ENCODE results near the gene MKRN3.

DNA sequence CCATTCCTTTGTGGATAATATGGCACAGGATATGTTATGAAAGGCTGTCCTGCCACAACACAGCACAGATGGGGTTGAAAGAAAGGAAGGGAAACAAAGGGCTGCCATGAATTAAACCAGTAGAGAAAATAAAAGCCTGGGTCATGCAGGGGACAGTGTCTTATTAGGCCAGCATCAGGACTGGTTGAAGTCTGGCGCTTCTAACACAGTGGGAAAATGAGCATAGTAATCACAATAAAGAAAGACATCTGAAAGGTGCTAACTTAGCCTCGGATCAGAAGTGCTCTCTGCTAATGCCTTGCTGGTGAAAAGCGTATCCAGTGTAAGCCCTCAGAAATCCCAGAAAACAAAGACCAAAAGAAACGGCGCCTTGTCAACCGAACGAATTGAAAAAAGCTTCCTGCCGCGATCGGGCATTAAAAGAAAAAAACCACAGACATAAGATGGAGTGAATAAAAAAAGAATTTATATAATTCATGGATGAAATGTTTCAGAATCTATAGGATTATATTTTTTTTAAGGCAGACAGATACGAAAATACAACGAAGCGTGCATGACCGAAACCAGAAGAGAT is 566 bp upstream of the MKRN3 start:
- TF ChIP-seq, protein P1, sequence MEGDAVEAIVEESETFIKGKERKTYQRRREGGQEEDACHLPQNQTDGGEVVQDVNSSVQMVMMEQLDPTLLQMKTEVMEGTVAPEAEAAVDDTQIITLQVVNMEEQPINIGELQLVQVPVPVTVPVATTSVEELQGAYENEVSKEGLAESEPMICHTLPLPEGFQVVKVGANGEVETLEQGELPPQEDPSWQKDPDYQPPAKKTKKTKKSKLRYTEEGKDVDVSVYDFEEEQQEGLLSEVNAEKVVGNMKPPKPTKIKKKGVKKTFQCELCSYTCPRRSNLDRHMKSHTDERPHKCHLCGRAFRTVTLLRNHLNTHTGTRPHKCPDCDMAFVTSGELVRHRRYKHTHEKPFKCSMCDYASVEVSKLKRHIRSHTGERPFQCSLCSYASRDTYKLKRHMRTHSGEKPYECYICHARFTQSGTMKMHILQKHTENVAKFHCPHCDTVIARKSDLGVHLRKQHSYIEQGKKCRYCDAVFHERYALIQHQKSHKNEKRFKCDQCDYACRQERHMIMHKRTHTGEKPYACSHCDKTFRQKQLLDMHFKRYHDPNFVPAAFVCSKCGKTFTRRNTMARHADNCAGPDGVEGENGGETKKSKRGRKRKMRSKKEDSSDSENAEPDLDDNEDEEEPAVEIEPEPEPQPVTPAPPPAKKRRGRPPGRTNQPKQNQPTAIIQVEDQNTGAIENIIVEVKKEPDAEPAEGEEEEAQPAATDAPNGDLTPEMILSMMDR (IDR thresholded peaks at IDR 0.05; ENCODE audit: poor library complexity, severe bottlenecking), result no peak
- peak; percentile 60 for TF ChIP-seq POLR2AphosphoS5 (IDR thresholded peaks at IDR 0.05)
- TF ChIP-seq EP300 (conservative IDR thresholded peaks at IDR 0.05; ENCODE audit: poor library complexity, severe bottlenecking), result peak; percentile 33
- no peak for TF ChIP-seq RAD21 (conservative IDR thresholded peaks at IDR 0.05)
- TF ChIP-seq, protein P2, sequence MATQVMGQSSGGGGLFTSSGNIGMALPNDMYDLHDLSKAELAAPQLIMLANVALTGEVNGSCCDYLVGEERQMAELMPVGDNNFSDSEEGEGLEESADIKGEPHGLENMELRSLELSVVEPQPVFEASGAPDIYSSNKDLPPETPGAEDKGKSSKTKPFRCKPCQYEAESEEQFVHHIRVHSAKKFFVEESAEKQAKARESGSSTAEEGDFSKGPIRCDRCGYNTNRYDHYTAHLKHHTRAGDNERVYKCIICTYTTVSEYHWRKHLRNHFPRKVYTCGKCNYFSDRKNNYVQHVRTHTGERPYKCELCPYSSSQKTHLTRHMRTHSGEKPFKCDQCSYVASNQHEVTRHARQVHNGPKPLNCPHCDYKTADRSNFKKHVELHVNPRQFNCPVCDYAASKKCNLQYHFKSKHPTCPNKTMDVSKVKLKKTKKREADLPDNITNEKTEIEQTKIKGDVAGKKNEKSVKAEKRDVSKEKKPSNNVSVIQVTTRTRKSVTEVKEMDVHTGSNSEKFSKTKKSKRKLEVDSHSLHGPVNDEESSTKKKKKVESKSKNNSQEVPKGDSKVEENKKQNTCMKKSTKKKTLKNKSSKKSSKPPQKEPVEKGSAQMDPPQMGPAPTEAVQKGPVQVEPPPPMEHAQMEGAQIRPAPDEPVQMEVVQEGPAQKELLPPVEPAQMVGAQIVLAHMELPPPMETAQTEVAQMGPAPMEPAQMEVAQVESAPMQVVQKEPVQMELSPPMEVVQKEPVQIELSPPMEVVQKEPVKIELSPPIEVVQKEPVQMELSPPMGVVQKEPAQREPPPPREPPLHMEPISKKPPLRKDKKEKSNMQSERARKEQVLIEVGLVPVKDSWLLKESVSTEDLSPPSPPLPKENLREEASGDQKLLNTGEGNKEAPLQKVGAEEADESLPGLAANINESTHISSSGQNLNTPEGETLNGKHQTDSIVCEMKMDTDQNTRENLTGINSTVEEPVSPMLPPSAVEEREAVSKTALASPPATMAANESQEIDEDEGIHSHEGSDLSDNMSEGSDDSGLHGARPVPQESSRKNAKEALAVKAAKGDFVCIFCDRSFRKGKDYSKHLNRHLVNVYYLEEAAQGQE (IDR thresholded peaks at IDR 0.05; ENCODE audit: borderline replicate concordance), result no peak

Measured in neural cell (in vitro differentiated cells).